Peyer's patch (tissue), 4 donors: ENCODE measurements around the gene RBMS1.

Experiments
- POLR2A ChIP-seq, 2 donors: fragments of 450-650 bp; IDR thresholded peaks; one replicate each; pipeline ENCODE4 v1.5.1; 2017; ENCODE audit warnings: antibody characterized with exemption in 2 of 2, mild to moderate bottlenecking in 2 of 2, moderate library complexity in 2 of 2
- TF ChIP-seq, protein P1 (sequence below), 6 experiments: fragments of 450-650 bp in 4 of 6; fragments of 200-600 bp in 2 of 6; sonication (generic) in 1 of 6; IDR thresholded peaks; one replicate each; pipeline ENCODE4 v1.5.1; 2017 to 2019; ENCODE audit warnings: antibody characterized with exemption in 6 of 6, mild to moderate bottlenecking in 3 of 6, moderate library complexity in 1 of 6

DNA sequence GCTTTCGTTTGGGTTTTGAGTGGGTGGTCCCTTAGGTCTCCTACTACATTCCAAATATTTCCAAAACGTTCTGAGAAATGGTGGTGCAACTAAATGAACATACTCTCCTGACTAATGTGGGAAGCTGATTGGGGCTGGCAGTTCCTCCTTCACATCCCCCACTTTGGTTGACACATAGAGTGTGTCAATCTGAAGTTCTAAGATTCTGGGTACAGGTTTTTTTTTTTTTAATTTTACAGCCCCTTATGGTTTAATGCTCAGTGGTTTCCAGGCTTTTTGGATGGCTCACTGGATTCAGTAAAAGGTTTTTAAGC lies 235.2 kb downstream of the RBMS1 start:
- TF ChIP-seq, protein P1, sequence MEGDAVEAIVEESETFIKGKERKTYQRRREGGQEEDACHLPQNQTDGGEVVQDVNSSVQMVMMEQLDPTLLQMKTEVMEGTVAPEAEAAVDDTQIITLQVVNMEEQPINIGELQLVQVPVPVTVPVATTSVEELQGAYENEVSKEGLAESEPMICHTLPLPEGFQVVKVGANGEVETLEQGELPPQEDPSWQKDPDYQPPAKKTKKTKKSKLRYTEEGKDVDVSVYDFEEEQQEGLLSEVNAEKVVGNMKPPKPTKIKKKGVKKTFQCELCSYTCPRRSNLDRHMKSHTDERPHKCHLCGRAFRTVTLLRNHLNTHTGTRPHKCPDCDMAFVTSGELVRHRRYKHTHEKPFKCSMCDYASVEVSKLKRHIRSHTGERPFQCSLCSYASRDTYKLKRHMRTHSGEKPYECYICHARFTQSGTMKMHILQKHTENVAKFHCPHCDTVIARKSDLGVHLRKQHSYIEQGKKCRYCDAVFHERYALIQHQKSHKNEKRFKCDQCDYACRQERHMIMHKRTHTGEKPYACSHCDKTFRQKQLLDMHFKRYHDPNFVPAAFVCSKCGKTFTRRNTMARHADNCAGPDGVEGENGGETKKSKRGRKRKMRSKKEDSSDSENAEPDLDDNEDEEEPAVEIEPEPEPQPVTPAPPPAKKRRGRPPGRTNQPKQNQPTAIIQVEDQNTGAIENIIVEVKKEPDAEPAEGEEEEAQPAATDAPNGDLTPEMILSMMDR (IDR thresholded peaks at IDR 0.05), result no peak
- TF ChIP-seq POLR2A (IDR thresholded peaks at IDR 0.05), result no peak
